CD4-positive, alpha-beta T cell treated with Interleukin-4 for 4 hours (primary cell): ENCODE measurements around the gene SDK1.
"Not testable (repeated sequence)": the region's sequence is repeated elsewhere in the genome, so short reads cannot be mapped to it uniquely, and the experiment has no call there.

ENCODE experiments used
- DNase-seq: peaks from one replicate; pipeline ENCODE4 v3.0.0-alpha.2; 2020

SDK1 gene

GRCh38 chr7:4225881-4226523 is 925.0 kb downstream of the SDK1 start:
- DNase-seq: no peak

DNA sequence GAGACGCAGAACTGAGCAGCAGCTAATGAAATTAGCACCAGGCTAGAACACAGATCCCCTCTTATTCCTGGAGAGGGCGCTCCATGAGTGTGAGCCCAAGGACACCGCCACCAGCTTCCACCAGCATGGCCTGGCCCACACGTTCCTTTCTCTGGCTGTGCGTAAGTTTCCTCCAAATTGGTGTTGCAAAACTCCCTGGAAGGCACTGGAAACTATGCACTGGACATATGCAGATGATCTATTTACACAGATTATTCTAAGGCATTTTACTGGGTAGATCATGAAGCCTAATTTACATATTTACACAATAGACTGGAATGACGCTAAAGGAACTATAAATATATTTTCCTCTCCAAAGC is 925.5 kb downstream of the SDK1 start:
- DNase-seq: no peak

GRCh38 chr7:4227105-4228010 is 926.3 kb downstream of the SDK1 start:
- no peak for DNase-seq

GRCh38 chr7:4230352-4230751 is 929.3 kb downstream of the SDK1 start:
- no peak for DNase-seq

GRCh38 chr7:4233146-4233545 is 932.1 kb downstream of the SDK1 start:
- no peak for DNase-seq

- no peak for DNase-seq
Measured at GRCh38 chr7:4233621-4234497, 932.8 kb downstream of the SDK1 start.

GRCh38 chr7:4234498-4234855 is 933.4 kb downstream of the SDK1 start:
- DNase-seq: no peak

DNA sequence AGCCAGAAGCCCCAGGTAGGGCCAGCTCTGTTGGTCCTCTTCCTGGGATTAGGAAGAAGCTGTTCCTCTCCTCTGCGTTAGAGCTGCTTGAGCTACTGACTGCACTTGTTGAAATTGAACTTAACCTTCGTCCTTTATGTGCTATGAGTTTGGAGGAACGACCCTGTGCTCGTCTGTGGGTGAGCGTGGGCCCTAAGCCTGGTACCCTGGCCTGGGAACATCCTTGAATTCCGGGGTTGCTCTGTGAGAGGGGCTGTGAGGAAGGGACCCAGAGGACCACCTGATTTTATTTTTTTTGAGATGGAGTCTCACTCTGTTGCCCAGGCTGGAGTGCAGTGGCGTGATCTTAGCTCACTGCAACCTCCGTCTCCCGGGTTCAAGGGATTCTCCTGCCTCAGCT is 933.8 kb downstream of the SDK1 start:
- no peak for DNase-seq

GRCh38 chr7:4235596-4235995 is 934.5 kb downstream of the SDK1 start:
- no peak for DNase-seq

GRCh38 chr7:4236389-4236788 is 935.3 kb downstream of the SDK1 start:
- no peak for DNase-seq

GRCh38 chr7:4236873-4237272 is 935.8 kb downstream of the SDK1 start:
- not testable (repeated sequence) for DNase-seq

DNA sequence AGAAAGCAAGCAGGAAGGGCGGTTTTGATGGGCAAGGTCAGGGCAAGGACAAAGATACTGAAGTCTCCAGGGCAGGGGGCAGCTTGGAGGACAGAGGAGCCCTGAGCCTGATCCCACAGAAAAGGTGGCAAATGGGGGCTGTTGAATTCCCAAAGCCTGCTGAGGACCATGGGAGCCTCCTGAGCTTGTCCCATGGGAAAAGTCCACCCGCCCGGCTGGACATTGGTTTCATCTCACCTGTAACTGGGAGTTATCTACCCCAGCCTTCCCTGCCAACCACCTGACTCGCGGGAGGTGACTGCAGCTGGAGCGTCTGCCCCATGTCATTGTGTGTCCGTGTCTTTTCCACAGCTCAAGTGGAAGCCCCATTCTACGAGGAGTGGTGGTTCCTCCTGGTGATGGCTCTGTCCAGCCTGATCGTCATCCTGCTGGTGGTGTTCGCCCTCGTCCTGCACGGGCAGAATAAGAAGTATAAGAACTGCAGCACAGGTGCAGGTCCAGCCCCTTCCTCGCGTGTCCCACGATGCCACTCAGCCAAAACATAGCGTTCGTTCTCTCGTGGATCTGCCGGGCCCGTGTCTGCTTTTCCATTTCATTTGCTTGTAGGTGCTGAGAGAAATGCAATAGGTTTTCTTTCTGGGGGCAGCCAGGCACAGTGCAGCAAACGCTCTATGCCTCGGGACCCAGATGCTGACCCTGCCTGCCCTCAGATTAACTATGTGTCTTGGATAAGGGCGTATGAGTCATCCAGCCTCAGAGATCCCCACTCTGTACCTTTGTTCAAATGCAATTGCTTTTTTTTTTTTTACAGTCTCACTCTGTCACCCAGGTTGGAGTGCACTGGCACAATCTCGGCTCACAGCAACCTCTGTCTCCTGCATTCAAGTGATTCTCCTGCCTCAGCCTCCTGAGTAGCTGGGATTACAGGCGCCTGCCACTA is 936.5 kb downstream of the SDK1 start:
- no peak for DNase-seq

DNA sequence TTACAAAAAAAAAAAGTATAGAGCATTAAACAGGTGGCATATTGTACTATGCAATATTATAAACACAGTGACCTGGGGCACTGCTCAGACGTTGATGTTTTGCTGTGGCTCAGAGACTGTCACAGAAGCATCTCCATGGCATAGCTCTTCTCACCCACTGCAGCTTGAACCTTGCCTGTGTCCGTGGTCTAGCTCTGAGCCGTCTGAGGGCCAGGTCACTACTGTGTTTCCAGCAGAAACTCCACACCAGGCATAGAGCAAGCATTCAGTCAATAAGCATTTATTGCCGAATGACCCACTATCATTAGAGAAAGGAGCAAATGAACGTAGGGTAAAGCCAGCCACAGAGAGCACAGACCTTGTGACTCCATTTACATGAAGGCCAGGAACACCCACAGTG is 937.8 kb downstream of the SDK1 start:
- no peak for DNase-seq

GRCh38 chr7:4240042-4240441 is 939.0 kb downstream of the SDK1 start:
- no peak for DNase-seq

DNA sequence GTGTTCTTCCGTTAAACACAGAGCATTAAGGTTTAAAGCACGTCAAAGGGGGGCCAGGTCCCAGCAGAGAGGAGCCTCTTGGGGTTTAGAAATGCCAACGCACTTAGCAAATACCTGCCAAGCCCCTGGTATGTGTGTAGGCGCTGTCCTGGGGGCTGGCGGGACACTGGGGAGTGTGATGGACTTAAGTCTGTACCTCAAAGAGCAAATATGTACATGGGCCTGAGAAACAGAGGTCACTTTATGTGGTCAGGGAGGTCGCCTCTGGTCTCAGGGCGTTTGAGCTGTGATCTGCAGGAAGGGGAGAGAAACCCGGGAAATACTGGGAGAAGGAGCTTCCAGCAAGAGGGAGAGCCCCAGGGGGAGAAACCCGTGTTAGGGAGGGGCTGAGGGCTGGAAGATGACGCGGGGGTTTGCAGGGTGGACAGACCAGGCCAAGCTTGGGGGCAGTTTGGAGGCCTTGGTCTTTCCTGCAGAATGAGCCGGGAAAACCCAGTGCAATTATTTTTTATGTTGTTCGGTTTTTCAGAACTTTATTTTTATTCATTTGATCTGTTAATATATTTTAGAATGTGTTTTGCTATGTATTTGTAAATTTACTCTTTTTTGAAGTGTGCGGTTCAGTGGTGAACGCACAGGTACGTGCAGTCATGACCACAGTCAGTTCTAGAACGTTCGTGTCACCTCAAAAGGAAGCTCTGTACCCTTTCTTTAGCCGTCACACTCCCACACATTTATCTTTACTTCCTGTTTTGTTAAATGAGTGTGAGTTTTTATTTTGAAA is 939.7 kb downstream of the SDK1 start:
- DNase-seq: no peak

DNA sequence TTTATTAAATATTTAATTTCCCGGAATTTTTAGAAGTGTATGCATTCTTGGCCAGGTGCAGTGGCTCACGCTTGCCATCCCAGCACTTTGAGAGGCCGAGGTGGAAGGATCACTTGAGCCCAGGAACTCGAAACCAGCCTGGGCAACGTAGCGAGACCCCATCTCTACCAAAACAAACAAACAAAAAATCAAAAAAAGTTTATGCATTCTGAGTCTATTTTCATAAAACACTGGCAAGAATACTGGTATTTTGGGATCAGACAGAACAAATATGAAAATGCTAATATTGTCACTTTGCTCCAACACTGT is 940.2 kb downstream of the SDK1 start:
- DNase-seq: no peak

DNA sequence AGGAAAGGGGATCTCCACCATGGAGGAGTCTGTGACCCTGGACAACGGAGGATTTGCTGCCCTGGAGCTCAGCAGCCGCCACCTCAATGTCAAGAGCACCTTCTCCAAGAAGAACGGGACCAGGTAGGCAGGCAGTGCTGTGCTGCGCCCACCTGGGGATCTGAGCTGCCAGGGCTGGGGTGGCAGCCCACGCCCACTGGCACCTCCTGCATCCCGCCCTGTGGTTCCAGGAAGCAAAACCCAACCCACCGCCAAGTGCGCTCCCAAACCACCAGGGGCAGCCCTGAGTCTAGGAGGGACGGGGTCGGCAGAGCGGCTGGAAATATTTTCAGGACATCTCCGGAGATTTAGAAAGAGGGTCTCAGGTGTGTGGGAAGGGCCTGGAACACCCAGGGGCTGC is 940.7 kb downstream of the SDK1 start:
- DNase-seq: no peak

DNA sequence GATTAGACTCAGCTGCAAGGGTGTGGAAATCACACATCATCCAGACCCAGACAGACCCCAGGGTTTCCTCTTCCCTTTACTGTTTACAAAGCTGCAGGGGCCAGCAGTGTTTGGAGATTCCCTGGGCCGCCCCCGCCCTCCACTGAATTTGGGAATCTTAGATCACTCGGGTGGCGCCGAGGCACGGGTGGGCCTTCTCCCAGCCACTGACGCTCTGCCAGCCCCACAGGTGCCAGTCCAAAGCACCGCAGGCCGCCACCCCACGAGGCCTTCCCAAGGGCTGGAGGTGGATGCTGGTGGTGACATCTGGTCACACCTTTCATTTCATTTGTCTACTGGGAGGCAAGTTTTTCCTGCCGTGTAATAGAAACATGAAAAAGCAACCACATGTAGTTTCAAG is 941.7 kb downstream of the SDK1 start:
- DNase-seq: no peak

DNA sequence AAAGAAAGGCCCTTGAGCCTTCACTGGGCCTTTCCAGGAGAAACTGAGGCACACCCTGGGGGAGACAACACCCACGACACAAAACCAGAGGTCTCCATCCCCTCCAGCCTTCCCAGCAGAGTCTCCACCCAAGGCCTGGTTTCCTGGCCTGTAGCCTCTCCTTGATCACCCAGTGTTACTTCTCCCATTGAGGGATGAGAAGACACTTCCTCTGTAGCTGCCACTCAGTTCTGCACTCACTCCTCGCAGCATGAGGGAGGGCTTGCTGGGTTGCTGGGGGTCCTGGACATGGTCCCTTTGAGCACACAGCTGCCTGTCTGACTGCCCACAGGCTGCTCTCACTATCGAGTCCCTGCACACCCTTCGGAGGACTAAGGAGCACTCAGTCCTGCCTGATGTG is 943.0 kb downstream of the SDK1 start:
- no peak for DNase-seq

GRCh38 chr7:4244635-4245034 is 943.6 kb downstream of the SDK1 start:
- no peak for DNase-seq

DNA sequence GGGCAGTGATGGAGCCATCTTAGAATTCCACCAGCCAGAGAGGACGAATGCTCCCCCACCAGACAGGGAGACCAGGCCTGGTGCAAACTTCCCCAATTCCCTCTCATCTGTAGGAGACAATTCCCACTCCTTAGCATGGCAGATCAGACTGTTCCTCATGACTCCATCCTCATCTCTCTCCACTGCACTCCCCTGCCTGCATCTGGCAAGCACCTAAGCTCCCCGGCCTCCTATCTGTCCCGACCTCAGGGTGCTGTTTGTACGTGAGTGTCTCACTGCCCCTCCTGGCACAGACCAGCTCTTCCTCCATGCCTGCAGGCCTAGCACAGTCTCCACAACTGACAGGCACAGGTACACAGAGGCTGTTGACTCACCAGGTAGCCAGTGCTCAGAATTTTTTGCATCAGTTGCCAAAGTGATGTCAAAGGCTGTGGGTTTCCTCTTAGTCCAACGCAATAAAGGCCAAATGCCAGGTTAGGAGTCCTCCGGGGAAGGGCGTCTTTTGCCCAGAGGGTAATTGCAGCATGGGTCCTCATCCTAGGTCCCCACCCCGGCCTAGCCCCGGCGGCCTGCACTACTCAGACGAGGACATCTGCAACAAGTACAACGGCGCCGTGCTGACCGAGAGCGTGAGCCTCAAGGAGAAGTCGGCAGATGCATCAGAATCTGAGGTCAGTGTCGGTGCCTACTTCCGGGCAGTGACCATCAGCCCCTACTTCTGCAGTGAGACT is 944.2 kb downstream of the SDK1 start:
- no peak for DNase-seq
